MM.1S (cell line): ENCODE results near the gene APH1B.

ENCODE experiments used
- CTCF ChIP-seq: fragments of 300-600 bp; sonication (generic); IDR thresholded peaks from 2 replicates; pipeline ENCODE4 v1.5.1; 2016; ENCODE audit warnings: antibody characterized with exemption, low read length, mixed read lengths
- EZH2 ChIP-seq: fragments of 300-600 bp; sonication (generic); optimal IDR thresholded peaks from 2 replicates; pipeline ENCODE3; 2017; ENCODE audit warnings: low read depth, mild to moderate bottlenecking, antibody characterized with exemption, low read length, mixed read lengths

GRCh38 chr15:63353261-63353660 lies 75.9 kb downstream of the APH1B start:
- TF ChIP-seq CTCF (no peak), EZH2 (no peak)
